GM12892 (cell line): ENCODE measurements around the gene SI.

ENCODE experiments used
- POLR2A ChIP-seq: IDR thresholded peaks from 2 replicates; pipeline ENCODE4 v1.6.1; 2011; ENCODE audit warnings: low read depth, low read length, control low read depth
- POLR2AphosphoS5 ChIP-seq: IDR thresholded peaks from 2 replicates; pipeline ENCODE4 v1.6.1; 2011; ENCODE audit warnings: low read depth, low read length, control low read depth
- TAF1 ChIP-seq: IDR thresholded peaks from 2 replicates; pipeline ENCODE4 v1.6.1; 2011; ENCODE audit warnings: low read depth, mild to moderate bottlenecking, control low read depth, low read length, borderline replicate concordance

DNA sequence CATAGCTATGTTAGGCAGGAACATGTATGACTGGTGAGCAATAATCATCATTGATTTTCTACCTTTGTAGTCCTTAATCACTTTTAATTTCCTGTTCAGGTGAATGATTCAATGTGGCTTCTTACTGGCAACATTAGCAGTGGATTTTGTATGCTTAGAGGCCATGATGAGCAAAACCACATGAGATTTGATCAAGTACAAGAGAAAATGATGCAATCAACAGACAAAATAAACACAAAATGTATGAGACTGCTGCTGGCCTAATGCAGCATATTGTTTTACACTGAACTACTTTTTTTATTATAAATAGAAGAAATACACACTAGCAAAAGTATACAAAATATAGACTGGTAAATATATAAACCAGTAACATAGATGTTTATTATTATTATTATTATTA, 47.5 kb upstream of the SI start:
- TF ChIP-seq POLR2AphosphoS5 (no peak), POLR2A (no peak), TAF1 (no peak)
